NCI-H82 treated with DMSO at 0.1 percent for 48 hours (cell line): Measurements from ENCODE around the gene THTPA.

Experiments
- DNase-seq: peaks from one replicate; lab custom pipeline; 2025; ENCODE audit not compliant: unreplicated experiment; lab: John Stamatoyannopoulos, UW

Gene THTPA

GRCh38 chr14:23566112-23566777 is 10.2 kb downstream of the THTPA start:
- no peak for DNase-seq

DNA sequence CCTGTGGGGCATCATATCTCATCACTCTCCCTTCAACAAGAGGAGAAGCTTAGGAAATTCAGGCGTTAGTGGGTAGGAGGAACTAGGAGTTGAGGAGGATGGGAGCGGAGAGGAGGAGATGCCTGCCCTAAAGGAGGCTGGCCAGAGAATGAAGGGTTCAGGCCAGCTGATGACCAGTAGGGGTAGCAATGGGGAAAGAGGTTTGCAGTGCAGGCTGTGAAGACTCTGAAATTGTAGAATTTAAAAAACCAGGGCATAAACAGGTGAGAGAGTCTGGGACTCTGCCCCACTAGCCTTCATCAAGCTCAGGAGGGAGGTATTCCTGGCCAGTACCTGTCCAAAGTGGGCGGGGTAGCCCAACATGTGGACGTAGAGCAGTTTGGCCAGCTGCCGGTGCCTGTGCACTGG is 10.7 kb downstream of the THTPA start:
- DNase-seq = no peak

DNA sequence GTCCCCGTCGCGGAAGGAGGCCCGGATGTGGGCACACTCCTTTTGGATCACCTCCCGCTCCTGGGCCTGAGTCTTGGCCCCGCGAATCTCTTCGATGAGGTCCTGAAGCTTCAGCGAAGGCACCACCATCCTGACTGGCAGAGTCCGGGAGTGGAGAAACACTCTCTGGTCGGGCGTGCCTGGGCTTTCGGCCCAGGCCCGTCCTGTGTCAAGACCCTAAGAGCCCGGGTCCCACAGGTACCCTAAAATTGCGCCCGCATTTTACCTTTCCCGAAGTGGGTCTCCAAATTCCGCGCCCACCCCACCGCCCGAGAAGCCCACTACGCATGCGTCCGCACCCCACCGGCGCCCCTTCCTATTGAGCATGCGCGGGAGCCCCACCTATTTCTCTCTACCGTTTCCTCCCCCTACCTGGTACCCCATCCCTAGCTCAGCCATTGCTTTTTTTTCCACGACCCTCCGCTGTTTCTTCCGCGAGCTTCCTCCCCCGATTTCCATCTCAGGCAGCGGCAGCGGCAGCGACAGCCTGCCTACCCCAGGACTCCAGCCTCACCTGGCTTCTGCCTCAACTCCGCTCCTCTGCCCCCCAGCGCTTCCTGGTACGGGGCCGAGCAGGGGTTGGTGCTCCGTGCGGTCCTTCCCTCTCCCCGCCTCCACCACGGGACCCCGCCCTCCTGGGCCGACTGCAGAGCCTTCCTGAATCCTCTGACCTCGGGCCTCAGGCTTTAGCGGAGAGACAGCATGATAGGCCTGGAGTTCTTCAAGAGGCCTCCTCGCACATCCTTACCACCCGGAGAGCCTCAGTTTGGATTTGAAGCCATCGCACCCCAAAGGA is 11.3 kb downstream of the THTPA start, which contains the start of gene AP1G2:
Gene AP1G2 (minus strand): TSS at position 606 of the 835 bp plus-strand sequence. CDS start 477 bp downstream, at position 129.
- DNase-seq = peak; percentile 66

- DNase-seq = peak; percentile 57
Measured at GRCh38 chr14:23568021-23568599, 12.0 kb downstream of the THTPA start.

DNA sequence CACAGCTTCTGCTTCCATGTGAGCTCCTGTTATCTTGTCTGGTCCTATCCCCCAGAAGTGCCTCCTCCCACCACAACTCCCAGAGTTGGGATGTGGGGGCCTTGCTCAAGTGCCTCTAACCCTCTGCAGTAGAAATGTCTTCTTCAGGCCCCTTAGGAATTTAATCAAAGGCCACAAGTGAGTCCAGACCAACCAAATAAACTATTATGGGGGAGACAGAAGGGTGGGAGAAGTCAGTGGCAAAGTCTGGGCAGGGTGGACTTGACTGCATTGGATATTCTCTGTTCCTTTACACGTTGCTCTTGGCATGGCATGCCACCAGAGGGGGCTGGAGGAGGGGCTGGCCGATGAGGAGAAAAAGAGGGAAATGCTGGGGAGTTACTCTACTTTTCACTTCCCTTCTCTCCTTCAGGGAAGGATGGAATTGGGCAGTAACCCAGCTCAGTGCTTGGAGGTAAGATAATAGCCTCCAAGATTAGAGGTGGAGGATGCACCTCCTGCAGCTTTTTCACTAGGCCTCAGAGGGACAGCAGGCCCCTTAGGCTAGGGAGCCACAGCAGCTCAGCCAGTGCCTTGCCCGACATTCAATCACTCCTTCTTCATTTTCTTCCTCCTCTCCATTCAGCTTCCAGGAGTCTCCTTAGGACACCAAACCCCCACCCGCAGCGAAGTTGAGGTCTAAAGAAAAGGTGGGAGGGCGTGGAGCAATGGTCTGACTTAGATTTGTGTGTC is 12.7 kb downstream of the THTPA start:
- DNase-seq = no peak

GRCh38 chr14:23569443-23570151 is 13.5 kb downstream of the THTPA start:
- no peak for DNase-seq

DNA sequence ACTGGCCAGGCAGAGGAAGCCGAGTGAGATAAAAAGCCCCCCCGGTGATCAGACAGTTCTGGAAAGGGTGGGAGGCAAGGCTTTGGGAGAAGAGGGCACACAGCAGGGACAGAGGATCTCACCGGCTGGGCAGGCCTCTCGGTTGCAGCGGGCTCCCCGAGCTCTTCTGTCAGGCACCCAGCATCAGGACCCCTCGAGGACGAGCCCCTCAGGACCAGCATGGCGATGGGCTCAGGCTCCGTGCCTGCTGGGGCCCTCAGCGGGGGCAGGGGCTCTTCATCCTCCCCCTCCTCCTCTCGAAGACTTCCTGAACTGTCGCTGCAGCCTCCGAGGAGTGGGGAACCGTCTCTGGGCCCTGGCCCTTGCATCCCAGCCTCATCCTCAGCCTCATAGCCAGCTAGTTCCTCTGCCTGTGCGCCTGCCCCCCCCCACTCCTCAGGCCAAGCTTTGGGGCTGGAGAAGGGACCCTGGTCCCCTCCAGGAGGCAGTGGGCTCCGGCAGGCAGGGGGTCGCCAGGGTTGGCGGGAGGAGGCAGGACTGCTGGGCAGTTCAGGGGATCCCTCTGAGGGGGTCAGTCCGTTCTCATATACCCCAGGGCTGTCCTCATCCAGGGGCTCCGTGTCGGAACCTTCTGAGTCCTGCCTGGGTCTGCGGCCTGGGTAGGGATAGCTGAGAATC is 14.9 kb downstream of the THTPA start:
- DNase-seq = no peak

- no peak for DNase-seq
Measured at GRCh38 chr14:23571701-23572523, 15.8 kb downstream of the THTPA start.

DNA sequence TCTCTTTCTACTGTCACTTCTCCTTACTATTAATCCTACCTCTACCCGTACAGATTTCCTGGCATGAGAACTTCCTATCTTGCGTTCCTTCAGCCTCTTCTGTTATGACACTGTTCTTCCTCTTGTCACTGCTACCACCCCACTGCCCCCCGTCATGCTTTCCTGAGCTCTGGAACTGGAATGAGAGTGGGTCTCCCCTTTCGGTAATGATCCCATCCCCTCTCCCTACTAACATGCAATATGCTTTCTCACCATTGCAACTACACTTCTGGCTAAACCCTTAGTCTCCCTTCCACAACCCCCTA is 16.4 kb downstream of the THTPA start:
- no peak for DNase-seq

GRCh38 chr14:23572836-23573235 is 16.8 kb downstream of the THTPA start:
- no peak for DNase-seq

DNA sequence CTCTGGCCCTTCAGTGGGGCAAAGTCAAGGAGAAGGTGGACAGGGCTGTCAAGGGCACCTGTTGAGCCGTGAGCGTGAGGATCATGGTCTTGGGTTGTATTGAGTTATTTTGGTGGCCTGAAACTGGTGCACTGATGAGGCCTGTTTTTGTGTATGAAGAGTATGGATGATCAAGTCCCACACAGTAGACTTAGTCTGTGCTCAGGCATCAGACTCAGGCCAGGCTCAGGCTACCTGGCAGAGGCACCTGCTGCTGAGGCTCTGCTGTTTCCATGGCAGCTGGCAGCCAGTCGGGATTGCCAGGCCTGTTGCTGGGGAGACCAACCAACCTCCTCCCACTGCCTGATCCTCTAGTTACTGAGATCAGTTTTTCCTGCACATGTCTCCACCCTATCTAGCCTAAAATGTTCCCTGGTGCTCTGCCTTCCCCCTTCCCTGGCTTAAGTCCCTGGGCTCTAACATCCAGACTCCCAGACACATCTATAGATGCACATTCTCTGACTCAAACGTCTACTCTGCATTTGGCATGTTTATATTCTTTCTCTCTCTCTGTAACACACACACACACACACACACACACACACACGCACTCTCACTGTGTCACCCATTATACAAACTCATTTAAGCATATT is 17.4 kb downstream of the THTPA start:
- DNase-seq = no peak

DNA sequence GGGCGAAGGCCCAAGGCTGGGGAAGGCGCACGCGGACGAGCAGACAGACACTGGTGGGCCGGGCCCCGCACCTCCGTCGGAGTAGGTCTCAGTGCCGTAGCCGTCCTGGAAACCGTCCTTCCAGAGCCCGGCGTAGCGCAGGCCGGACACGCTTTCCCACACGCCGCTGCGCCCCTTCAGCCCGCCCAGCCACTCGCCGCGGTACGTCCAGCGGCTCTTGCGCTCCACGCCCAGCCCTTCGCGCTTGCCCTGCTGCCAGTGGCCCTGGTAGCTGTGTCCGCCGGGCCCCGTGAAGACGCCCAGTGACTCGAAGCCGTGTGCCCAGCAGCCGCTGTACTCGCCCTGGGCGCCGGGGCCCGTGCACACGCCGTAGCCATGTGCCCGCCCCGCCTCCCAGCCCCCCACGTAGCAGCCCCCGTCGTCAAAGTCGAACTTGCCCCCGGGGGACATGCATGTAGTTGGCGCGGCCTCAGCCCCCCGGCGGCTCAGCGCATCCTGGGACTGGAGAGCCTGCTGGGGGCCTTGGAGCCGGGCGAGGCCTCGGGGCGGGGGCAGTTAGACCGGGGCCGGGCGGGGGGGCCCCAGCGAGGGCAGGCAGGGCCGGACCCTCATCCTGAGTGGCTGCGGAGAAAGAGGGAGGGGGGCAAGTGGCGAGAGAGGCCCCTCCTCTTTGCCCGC is 21.1 kb downstream of the THTPA start:
- DNase-seq = no peak

- DNase-seq = no peak
Measured at GRCh38 chr14:23577710-23578392, 21.8 kb downstream of the THTPA start.

GRCh38 chr14:23578560-23579310 is 22.7 kb downstream of the THTPA start, which contains the start of gene JPH4:
JPH4 (minus strand) TSS chr14:23578790; CDS start chr14:23577453, 1,337 bp downstream.
- DNase-seq = no peak

DNA sequence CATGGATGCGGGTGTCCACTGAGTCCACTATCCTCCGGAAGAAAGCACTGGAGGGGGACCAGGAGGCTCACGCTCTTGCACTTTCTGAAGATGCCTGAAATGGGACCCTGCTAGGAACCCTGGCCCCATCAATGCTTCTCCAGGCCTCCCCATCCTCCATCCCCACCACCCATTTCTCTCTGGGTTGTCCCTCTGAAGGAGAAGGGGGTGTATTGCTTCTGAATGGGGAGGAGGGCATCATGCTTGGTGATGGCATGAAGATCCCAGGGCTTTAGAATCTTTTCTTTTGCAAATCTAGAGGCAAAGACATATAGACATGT is 23.2 kb downstream of the THTPA start:
- DNase-seq = no peak

DNA sequence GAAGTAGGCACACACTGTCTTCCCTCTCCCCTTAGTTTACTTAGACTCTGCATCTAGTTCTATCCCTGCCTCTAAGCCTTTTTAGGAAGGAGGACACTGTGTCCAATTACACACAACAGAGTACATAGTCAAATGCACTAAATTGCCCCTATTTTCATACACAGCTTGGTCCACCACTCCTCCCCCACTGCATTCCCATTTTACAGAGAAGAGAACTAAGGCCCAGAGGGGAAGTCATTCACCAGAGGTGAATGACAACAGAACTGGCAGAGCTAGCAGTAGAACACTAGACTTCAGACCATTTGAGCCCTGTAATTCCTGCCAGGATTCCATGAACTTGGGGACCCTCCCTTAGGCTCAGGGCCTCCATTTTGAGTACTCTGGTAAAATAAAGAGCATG is 23.7 kb downstream of the THTPA start:
- no peak for DNase-seq
